GM21360 (cell line): Measurements from ENCODE around the gene LSR.

ENCODE experiments used
- ATAC-seq: cut with Tn5 transposase; IDR thresholded peaks from one replicate; pipeline ENCODE4 v1.9.1; 2021; ENCODE audit warnings: mild to moderate bottlenecking, moderate library complexity; ENCODE audit not compliant: unreplicated experiment

LSR gene

GRCh38 chr19:35314031-35314430 is 65.2 kb downstream of the LSR start:
- ATAC-seq: no peak

DNA sequence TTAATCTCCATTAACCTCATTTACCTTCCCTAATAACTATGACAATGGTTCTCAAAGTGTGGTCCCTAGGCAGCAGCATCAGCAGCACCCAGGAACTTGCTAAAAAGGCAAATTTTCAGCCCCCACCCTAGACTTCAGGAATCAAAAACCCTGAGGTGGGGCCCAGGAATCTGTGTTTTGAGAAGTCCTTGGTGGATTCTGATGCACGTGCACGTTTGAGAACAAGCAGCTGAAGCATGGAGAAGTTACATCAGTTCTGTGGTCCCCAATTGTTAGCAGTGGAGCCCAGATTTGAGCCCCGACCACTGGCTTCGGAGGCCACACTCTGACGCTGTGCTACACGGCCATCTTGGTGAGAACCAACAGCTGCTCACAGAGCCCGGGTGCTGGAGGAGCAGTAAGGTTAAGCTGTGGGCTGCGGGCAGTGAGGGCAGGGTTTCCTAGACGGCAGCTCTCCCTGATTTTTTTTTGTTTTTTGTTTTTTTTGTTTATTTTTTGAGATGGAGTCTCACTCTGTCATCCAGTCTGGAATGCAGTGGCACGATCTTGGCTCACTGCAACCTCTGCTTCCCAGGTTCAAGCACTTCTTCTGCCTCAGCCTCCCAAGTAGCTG is 66.2 kb downstream of the LSR start:
- ATAC-seq: no peak

GRCh38 chr19:35315883-35316282 is 67.1 kb downstream of the LSR start:
- ATAC-seq: no peak

- ATAC-seq: no peak
These were observed 67.8 kb downstream of the LSR start for GRCh38 chr19:35316560-35316959.
